CD4-positive, alpha-beta memory T cell (primary cell): ENCODE data around the gene IL18BP. TPM values are rescaled to one million over a fixed set of nuclear protein-coding genes. Genes with fewer than 3 reads are reported as not detected.

ENCODE experiments used
- CTCF ChIA-PET: fragments of 350-600 bp; sonication (Branson Sonifier 250); formaldehyde crosslinking; loops from one replicate; lab custom pipeline; 2021; ENCODE audit warnings: inconsistent platforms; ENCODE audit not compliant: partially characterized antibody; lab: Charles Lee
- POLR2A ChIA-PET: fragments of 350-600 bp; sonication (Branson Sonifier 250); formaldehyde crosslinking; loops from one replicate; lab custom pipeline; 2021; ENCODE audit not compliant: partially characterized antibody; lab: Charles Lee
- DNase-seq, 5 donors: peaks; one replicate each; pipeline versions ENCODE4 v3.0.0 to v3.0.0-alpha.2; 2020 to 2022; ENCODE audit warnings: mixed read lengths in 1 of 5
- H3K27ac ChIP-seq: one replicate; pipeline ENCODE4 v1.7.0; 2013; ENCODE audit warnings: low read depth, low read length
- H3K27me3 ChIP-seq: 2 replicates; pipeline ENCODE4 v1.7.0; 2013; ENCODE audit warnings: mild to moderate bottlenecking, low read length, moderate library complexity; ENCODE audit not compliant: insufficient read depth
- H3K36me3 ChIP-seq: 2 replicates; pipeline ENCODE4 v1.7.0; 2013; ENCODE audit warnings: mild to moderate bottlenecking, low read length, moderate library complexity; ENCODE audit not compliant: insufficient read depth
- H3K4me1 ChIP-seq: 2 replicates; pipeline ENCODE4 v1.7.0; 2013; ENCODE audit warnings: mild to moderate bottlenecking, low read length, moderate library complexity; ENCODE audit not compliant: insufficient read depth
- H3K4me3 ChIP-seq, 2 donors: one replicate each; pipeline ENCODE4 v1.7.0; 2013; ENCODE audit warnings: low read length in 2 of 2, mild to moderate bottlenecking in 1 of 2
- H3K9me3 ChIP-seq, 2 donors: one replicate each; pipeline ENCODE4 v1.7.0; 2013; ENCODE audit warnings: low read length in 2 of 2, control low read depth in 1 of 2; ENCODE audit not compliant: control insufficient read depth in 1 of 2
- H3K27ac Mint-ChIP-seq, 7 donors: one replicate each; pipeline ENCODE4 v1.8.0; 2020 to 2021; ENCODE audit warnings: mixed read lengths in 7 of 7, mild to moderate bottlenecking in 6 of 7, inconsistent platforms in 3 of 7, moderate library complexity in 3 of 7
- H3K27me3 Mint-ChIP-seq, 2 donors: one replicate each; pipeline ENCODE4 v1.8.0; 2020 to 2021; ENCODE audit warnings: mixed read lengths in 2 of 2
- H3K36me3 Mint-ChIP-seq, 2 donors: one replicate each; pipeline ENCODE4 v1.8.0; 2020 to 2021; ENCODE audit warnings: mixed read lengths in 2 of 2, inconsistent platforms in 1 of 2, mild to moderate bottlenecking in 1 of 2
- H3K4me1 Mint-ChIP-seq, 4 donors: one replicate each; pipeline ENCODE4 v1.8.0; 2020 to 2021; ENCODE audit warnings: mixed read lengths in 4 of 4, mild to moderate bottlenecking in 1 of 4
- H3K4me3 Mint-ChIP-seq, 8 donors: one replicate each; pipeline ENCODE4 v1.8.0; 2020 to 2021; ENCODE audit warnings: mixed read lengths in 8 of 8, mild to moderate bottlenecking in 7 of 8, moderate library complexity in 6 of 8, inconsistent platforms in 3 of 8
- H3K9me3 Mint-ChIP-seq, 8 donors: one replicate each; pipeline ENCODE4 v1.8.0; 2020 to 2021; ENCODE audit warnings: mixed read lengths in 8 of 8, mild to moderate bottlenecking in 5 of 8, inconsistent platforms in 3 of 8, moderate library complexity in 1 of 8
- intact Hi-C: fragments of 100-400 bp; cut with micrococcal nuclease; formaldehyde crosslinking; loops from one replicate; pipeline ENCODE4 v1.15.1; 2023
- polyA plus RNA-seq, 2 donors: library from polyadenylated mRNA; unstranded; fragments of 300-500 nt; fragmentation: Illumina TruSeq; gene quantifications; one replicate each; pipeline ENCODE4 v1.2.3, GENCODE V29; 2021
- total RNA-seq, 2 experiments: library from RNA; stranded (reverse); gene quantifications; one replicate each; pipeline ENCODE4 v1.2.3, GENCODE V29; 2021

The IL18BP gene
- total RNA-seq (10 to 100 TPM; 21.4 to 26.2 TPM), polyA plus RNA-seq (10 to 100 TPM; 13.8 to 19.7 TPM)

- Mint-ChIP-seq H3K4me1 (peaks cover 19 to 40% (median 31%) of the 10 kb centered on the region in 4 donors), H3K4me3 (peak within 1 kb of the TSS; percentile 85 to 98 (median 92)), H3K9me3 (no peaks in the 10 kb centered on the region), H3K27ac (peak within 1 kb of the TSS; percentile 83 to 98 (median 97)), H3K27me3 (no peaks in the 10 kb centered on the region), H3K36me3 (peaks cover 18 to 41% of the 10 kb centered on the region in 2 donors)
- H3K4me1 ChIP-seq: peaks cover 26% of the 10 kb centered on the region
- DNase-seq: peak; percentile 31 to 50 (median 46)
- no peaks in the 10 kb centered on the region for H3K9me3 ChIP-seq
- CTCF ChIA-PET: interaction anchor here (0.7 to 3.7 kb wide), 7 partner anchors 13 to 92 kb away, joined by 3 to 19 read pairs (median 6); no protein-coding TSS in a partner anchor
- intact Hi-C loops: no loop called here
- peak within 1 kb of the TSS; percentile 46 to 62 for H3K4me3 ChIP-seq
- peak within 1 kb of the TSS; percentile 65 for H3K27ac ChIP-seq
- no peaks in the 10 kb centered on the region for H3K27me3 ChIP-seq
- POLR2A ChIA-PET: interaction anchor here (1.0 to 4.4 kb wide), 8 partner anchors 10 to 114 kb away, joined by 3 to 23 read pairs (median 4); partner anchors contain the start of genes ANAPC15 and RNF121
- peaks cover 22% of the 10 kb centered on the region for H3K36me3 ChIP-seq
Observed at GRCh38 chr11:71998649-71999310, at the start of gene IL18BP. Gene IL18BP, plus strand, starts transcription at chr11:71998909. Its CDS starts 1,076 bp downstream, at chr11:71999985.

GRCh38 chr11:71949034-71949433 lies 49.7 kb upstream of the IL18BP start:
- H3K27ac Mint-ChIP-seq: peak overlapping the region in 1 of 7 donors; percentile 29
- peaks cover 9 to 17% (median 15%) of the 10 kb centered on the region in 4 donors for H3K4me1 Mint-ChIP-seq
- intact Hi-C loops: no loop called here
- Histone ChIP-seq H3K9me3 (no peaks in the 10 kb centered on the region), H3K27me3 (no peaks in the 10 kb centered on the region), H3K4me3 (no peak overlapping the region), H3K36me3 (no peaks in the 10 kb centered on the region), H3K4me1 (no peaks in the 10 kb centered on the region), H3K27ac (no peak overlapping the region)
- H3K4me3 Mint-ChIP-seq: no peak overlapping the region
- H3K9me3 Mint-ChIP-seq: no peaks in the 10 kb centered on the region
- DNase-seq: no peak
- no peaks in the 10 kb centered on the region for H3K27me3 Mint-ChIP-seq
- CTCF ChIA-PET: interaction anchor here (1.0 kb wide), 1 partner anchor 25 kb away, joined by 3 read pairs; no protein-coding TSS in a partner anchor
- POLR2A ChIA-PET: no interaction called here
- peaks cover 2 to 5% of the 10 kb centered on the region in 2 donors for H3K36me3 Mint-ChIP-seq

- Histone ChIP-seq H3K27ac (no peak overlapping the region), H3K9me3 (no peaks in the 10 kb centered on the region), H3K4me3 (no peak overlapping the region), H3K4me1 (no peaks in the 10 kb centered on the region), H3K36me3 (no peaks in the 10 kb centered on the region), H3K27me3 (no peaks in the 10 kb centered on the region)
- peaks cover 0 to 5% of the 10 kb centered on the region in 2 donors for H3K36me3 Mint-ChIP-seq
- H3K4me3 Mint-ChIP-seq: no peak overlapping the region
- H3K27me3 Mint-ChIP-seq: no peaks in the 10 kb centered on the region
- POLR2A ChIA-PET: no interaction called here
- peaks cover 15 to 31% (median 23%) of the 10 kb centered on the region in 4 donors for H3K4me1 Mint-ChIP-seq
- H3K27ac Mint-ChIP-seq: peak overlapping the region in 1 of 7 donors; percentile 59
- no peak for DNase-seq
- intact Hi-C loops: no loop called here
- CTCF ChIA-PET: interaction anchor here (1.5 kb wide), 1 partner anchor 25 kb away, joined by 4 read pairs; no protein-coding TSS in a partner anchor
- no peaks in the 10 kb centered on the region for H3K9me3 Mint-ChIP-seq
Observed at GRCh38 chr11:71951741-71952310, 46.9 kb upstream of the IL18BP start.

- intact Hi-C loops: no loop called here
Observed at GRCh38 chr11:71955898-71956456, 42.7 kb upstream of the IL18BP start.

GRCh38 chr11:71962428-71963038 lies 36.2 kb upstream of the IL18BP start:
- Mint-ChIP-seq H3K4me3 (no peak overlapping the region), H3K4me1 (peaks cover 0 to 7% (median 1%) of the 10 kb centered on the region in 4 donors), H3K27ac (peak overlapping the region in 2 of 7 donors; percentile 65 to 77), H3K36me3 (peaks cover 20 to 40% of the 10 kb centered on the region in 2 donors), H3K27me3 (no peaks in the 10 kb centered on the region), H3K9me3 (peaks cover 0 to 5% (median 0%) of the 10 kb centered on the region in 8 donors)
- Histone ChIP-seq H3K4me1 (no peaks in the 10 kb centered on the region), H3K27ac (no peak overlapping the region), H3K36me3 (peaks cover 14% of the 10 kb centered on the region), H3K27me3 (no peaks in the 10 kb centered on the region), H3K9me3 (no peaks in the 10 kb centered on the region), H3K4me3 (no peak overlapping the region)
- ChIA-PET POLR2A (no interaction called here), CTCF (no interaction called here)
- DNase-seq: no peak
- intact Hi-C loops: no loop called here

More at GRCh38 chr11:71955898-71956456, 42.7 kb upstream of the IL18BP start:
- no peak overlapping the region for H3K4me3 ChIP-seq
- no peak overlapping the region for H3K4me3 Mint-ChIP-seq
- peak overlapping the region in 3 of 7 donors; percentile 19 to 74 (median 32) for H3K27ac Mint-ChIP-seq
- peaks cover 0 to 3% (median 0%) of the 10 kb centered on the region in 8 donors for H3K9me3 Mint-ChIP-seq
- H3K27me3 ChIP-seq: no peaks in the 10 kb centered on the region
- peaks cover 9% of the 10 kb centered on the region for H3K36me3 ChIP-seq
- H3K27ac ChIP-seq: no peak overlapping the region
- no peak for DNase-seq
- H3K4me1 ChIP-seq: no peaks in the 10 kb centered on the region
- H3K36me3 Mint-ChIP-seq: peaks cover 9 to 12% of the 10 kb centered on the region in 2 donors
- ChIA-PET CTCF (interaction anchor here (1.8 kb wide), 1 partner anchor 21 kb away, joined by 9 read pairs; no protein-coding TSS in a partner anchor), POLR2A (no interaction called here)
- peaks cover 13 to 35% (median 22%) of the 10 kb centered on the region in 4 donors for H3K4me1 Mint-ChIP-seq
- H3K9me3 ChIP-seq: no peaks in the 10 kb centered on the region
- no peaks in the 10 kb centered on the region for H3K27me3 Mint-ChIP-seq

- POLR2A ChIA-PET: no interaction called here
- H3K27me3 Mint-ChIP-seq: no peaks in the 10 kb centered on the region
- DNase-seq: no peak
- H3K9me3 ChIP-seq: no peaks in the 10 kb centered on the region
- H3K27me3 ChIP-seq: no peaks in the 10 kb centered on the region
- H3K9me3 Mint-ChIP-seq: peaks cover 0 to 5% (median 0%) of the 10 kb centered on the region in 8 donors
- peaks cover 25 to 42% of the 10 kb centered on the region in 2 donors for H3K36me3 Mint-ChIP-seq
- peak overlapping the region in 1 of 7 donors; percentile 64 for H3K27ac Mint-ChIP-seq
- peaks cover 14% of the 10 kb centered on the region for H3K36me3 ChIP-seq
- CTCF ChIA-PET: no interaction called here
- no peak overlapping the region for H3K27ac ChIP-seq
- no peak overlapping the region for H3K4me3 ChIP-seq
- intact Hi-C loops: no loop called here
- H3K4me1 Mint-ChIP-seq: peaks cover 0 to 4% (median 1%) of the 10 kb centered on the region in 4 donors
- H3K4me1 ChIP-seq: no peaks in the 10 kb centered on the region
- no peak overlapping the region for H3K4me3 Mint-ChIP-seq
Observed at GRCh38 chr11:71963468-71963867, 35.2 kb upstream of the IL18BP start.
